Activated naive CD4-positive, alpha-beta T cell treated with anti-CD3 and anti-CD28 coated beads for 36 hours (primary cell): ENCODE results near the gene RASA2. TPM values are rescaled to one million over a fixed set of nuclear protein-coding genes. Genes with fewer than 3 reads are reported as not detected.

Experiments
- CTCF ChIA-PET: fragments of 350-600 bp; sonication (Branson Sonifier 250); formaldehyde crosslinking; loops from one replicate; lab custom pipeline; 2021; ENCODE audit warnings: antibody characterized with exemption; lab: Charles Lee
- DNase-seq: peaks from one replicate; pipeline ENCODE4 v3.0.0-alpha.2; 2020
- H3K27ac Mint-ChIP-seq: one replicate; pipeline ENCODE4 v1.8.0; 2021; ENCODE audit warnings: mild to moderate bottlenecking, mixed read lengths
- H3K27me3 Mint-ChIP-seq: one replicate; pipeline ENCODE4 v1.8.0; 2021; ENCODE audit warnings: low read depth, mixed read lengths
- H3K36me3 Mint-ChIP-seq: one replicate; pipeline ENCODE4 v1.8.0; 2021; ENCODE audit warnings: low read depth, mixed read lengths
- H3K4me1 Mint-ChIP-seq: one replicate; pipeline ENCODE4 v1.8.0; 2021; ENCODE audit warnings: low read depth, mixed read lengths
- H3K4me3 Mint-ChIP-seq: one replicate; pipeline ENCODE4 v1.8.0; 2021; ENCODE audit warnings: mild to moderate bottlenecking, moderate library complexity, mixed read lengths
- H3K9me3 Mint-ChIP-seq: one replicate; pipeline ENCODE4 v1.8.0; 2021; ENCODE audit warnings: mixed read lengths
- intact Hi-C: fragments of 100-400 bp; cut with micrococcal nuclease; formaldehyde crosslinking; loops from one replicate; pipeline ENCODE4 v1.15.1; 2023
- total RNA-seq, 2 experiments: library from RNA; stranded (reverse); gene quantifications; one replicate each; pipeline ENCODE4 v1.2.3, GENCODE V29; 2021

The RASA2 gene
- total RNA-seq, 2 experiments from 2014 or later = 24.0 to 27.5 TPM

- peak overlapping the region; percentile 26 for H3K27ac Mint-ChIP-seq
- H3K9me3 Mint-ChIP-seq = peaks cover 11% of the 10 kb centered on the region
- no peak for DNase-seq
- peaks cover 62% of the 10 kb centered on the region for H3K4me1 Mint-ChIP-seq
- intact Hi-C loops = loop anchor here (1.0 to 2.0 kb wide), 7 partner anchors 10 to 128 kb away; no protein-coding TSS in a partner anchor
- H3K36me3 Mint-ChIP-seq = peaks cover 48% of the 10 kb centered on the region
- no peaks in the 10 kb centered on the region for H3K27me3 Mint-ChIP-seq
- H3K4me3 Mint-ChIP-seq = no peak overlapping the region
- CTCF ChIA-PET = interaction anchor here (0.7 to 1.6 kb wide), 3 partner anchors 32 to 64 kb away, joined by 3 to 4 read pairs (median 3); no protein-coding TSS in a partner anchor
These were observed 55.6 kb downstream of the RASA2 start for GRCh38 chr3:141542202-141542969.

DNA sequence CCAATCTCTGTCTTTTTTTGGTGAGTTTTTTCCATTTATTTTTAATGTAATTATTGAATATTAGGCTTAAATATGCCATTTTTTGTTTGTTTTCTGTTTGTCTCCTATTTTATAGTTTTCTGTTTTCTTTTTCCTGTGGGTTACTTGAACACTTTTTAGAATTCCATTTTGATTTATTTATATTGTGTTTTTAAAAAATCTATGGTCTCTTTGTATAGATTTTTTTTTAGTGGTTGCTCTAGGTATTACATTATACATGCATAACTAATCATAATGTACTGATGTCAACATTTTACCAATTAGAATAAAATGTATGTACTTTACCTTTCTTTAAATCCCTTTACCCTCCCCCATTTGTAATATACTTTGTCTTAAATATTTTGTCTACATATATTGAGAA, 56.2 kb downstream of the RASA2 start:
- Mint-ChIP-seq H3K27me3 (no peaks in the 10 kb centered on the region), H3K9me3 (peaks cover 17% of the 10 kb centered on the region), H3K4me1 (peaks cover 66% of the 10 kb centered on the region), H3K36me3 (peaks cover 54% of the 10 kb centered on the region), H3K4me3 (no peak overlapping the region), H3K27ac (no peak overlapping the region)
- intact Hi-C loops = loop anchor here (1.0 to 2.0 kb wide), 7 partner anchors 9 to 128 kb away; no protein-coding TSS in a partner anchor
- no peak for DNase-seq
- CTCF ChIA-PET = interaction anchor here (1.6 kb wide), 1 partner anchor 54 kb away, joined by 4 read pairs; no protein-coding TSS in a partner anchor

GRCh38 chr3:141544697-141545096, 57.9 kb downstream of the RASA2 start:
- DNase-seq = no peak
- CTCF ChIA-PET = interaction anchor here (0.7 to 1.4 kb wide), 4 partner anchors 14 to 85 kb away, joined by 3 to 5 read pairs (median 3); no protein-coding TSS in a partner anchor
- no peaks in the 10 kb centered on the region for H3K27me3 Mint-ChIP-seq
- H3K4me1 Mint-ChIP-seq = peaks cover 69% of the 10 kb centered on the region
- H3K9me3 Mint-ChIP-seq = peaks cover 18% of the 10 kb centered on the region
- peak overlapping the region; percentile 54 for H3K27ac Mint-ChIP-seq
- H3K36me3 Mint-ChIP-seq = peaks cover 67% of the 10 kb centered on the region
- intact Hi-C loops = no loop called here
- H3K4me3 Mint-ChIP-seq = peak overlapping the region; percentile 40

DNA sequence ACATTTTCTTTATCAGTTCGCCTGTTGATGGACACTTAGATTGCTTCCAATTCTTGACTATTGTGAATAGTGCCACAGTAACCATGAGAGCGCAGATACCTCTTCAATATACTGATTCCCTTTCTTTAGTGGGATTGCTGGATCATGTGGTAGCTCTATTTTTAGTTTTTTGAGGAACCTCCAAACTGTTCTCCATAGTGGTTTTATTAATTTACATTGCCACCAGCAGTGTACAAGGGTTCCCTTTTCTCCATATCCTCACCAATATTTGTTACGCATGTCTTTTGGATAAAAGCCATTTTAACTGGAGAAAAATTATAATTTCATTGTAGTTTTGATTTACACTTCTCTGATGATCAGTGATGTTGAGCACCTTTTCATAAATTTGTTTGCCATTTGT, 59.3 kb downstream of the RASA2 start:
- no peak overlapping the region for H3K27ac Mint-ChIP-seq
- H3K4me3 Mint-ChIP-seq = no peak overlapping the region
- peaks cover 74% of the 10 kb centered on the region for H3K36me3 Mint-ChIP-seq
- CTCF ChIA-PET = no interaction called here
- intact Hi-C loops = no loop called here
- peaks cover 70% of the 10 kb centered on the region for H3K4me1 Mint-ChIP-seq
- peaks cover 21% of the 10 kb centered on the region for H3K9me3 Mint-ChIP-seq
- no peaks in the 10 kb centered on the region for H3K27me3 Mint-ChIP-seq
- DNase-seq = no peak

DNA sequence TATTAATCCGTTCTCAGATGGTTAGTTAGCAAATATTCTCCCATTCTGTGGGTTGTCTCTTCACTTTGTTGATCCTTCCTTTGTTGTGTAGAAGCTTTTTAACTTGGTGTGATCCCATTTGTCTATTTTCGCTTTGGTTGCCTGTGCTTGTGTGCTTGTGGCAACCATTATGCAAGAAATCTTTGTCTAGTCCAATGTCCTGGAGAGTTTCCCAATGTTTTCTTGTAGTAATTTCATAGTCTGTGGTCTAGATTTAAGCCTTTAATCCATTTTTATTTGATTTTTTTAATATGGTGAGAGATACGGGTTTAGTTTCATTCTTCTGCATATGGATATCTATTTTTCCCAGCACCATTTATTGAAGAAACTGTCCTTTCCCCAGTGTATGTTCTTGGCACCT, 59.8 kb downstream of the RASA2 start:
- Mint-ChIP-seq H3K27ac (no peak overlapping the region), H3K9me3 (peaks cover 21% of the 10 kb centered on the region), H3K4me1 (peaks cover 74% of the 10 kb centered on the region), H3K36me3 (peaks cover 77% of the 10 kb centered on the region), H3K27me3 (no peaks in the 10 kb centered on the region), H3K4me3 (no peak overlapping the region)
- no peak for DNase-seq
- CTCF ChIA-PET = interaction anchor here (0.6 to 0.9 kb wide), 3 partner anchors 14 to 310 kb away, joined by 3 to 4 read pairs (median 4); no protein-coding TSS in a partner anchor
- intact Hi-C loops = no loop called here

DNA sequence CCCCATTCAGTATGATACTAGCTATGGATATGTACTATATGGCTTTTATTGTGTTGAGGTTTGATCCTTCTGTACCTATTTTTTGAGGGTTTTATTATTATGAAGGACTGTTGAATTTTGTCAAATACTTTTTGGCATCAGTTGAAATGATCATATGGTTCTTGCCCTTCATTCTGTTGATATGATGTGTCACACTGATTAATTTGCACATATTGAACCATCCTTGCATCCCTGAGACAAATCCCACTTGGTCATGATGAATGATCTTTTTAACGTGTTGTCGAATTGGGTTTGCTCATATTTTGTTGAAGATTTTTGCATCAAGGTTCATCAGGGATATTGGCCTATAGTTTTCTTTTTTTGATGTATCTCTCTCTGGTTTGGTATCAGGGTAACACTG, 61.0 kb downstream of the RASA2 start:
- DNase-seq = no peak
- Mint-ChIP-seq H3K4me1 (peaks cover 72% of the 10 kb centered on the region), H3K36me3 (peaks cover 67% of the 10 kb centered on the region), H3K4me3 (no peak overlapping the region), H3K27ac (no peak overlapping the region), H3K27me3 (no peaks in the 10 kb centered on the region), H3K9me3 (peaks cover 21% of the 10 kb centered on the region)
- CTCF ChIA-PET = no interaction called here
- intact Hi-C loops = no loop called here

DNA sequence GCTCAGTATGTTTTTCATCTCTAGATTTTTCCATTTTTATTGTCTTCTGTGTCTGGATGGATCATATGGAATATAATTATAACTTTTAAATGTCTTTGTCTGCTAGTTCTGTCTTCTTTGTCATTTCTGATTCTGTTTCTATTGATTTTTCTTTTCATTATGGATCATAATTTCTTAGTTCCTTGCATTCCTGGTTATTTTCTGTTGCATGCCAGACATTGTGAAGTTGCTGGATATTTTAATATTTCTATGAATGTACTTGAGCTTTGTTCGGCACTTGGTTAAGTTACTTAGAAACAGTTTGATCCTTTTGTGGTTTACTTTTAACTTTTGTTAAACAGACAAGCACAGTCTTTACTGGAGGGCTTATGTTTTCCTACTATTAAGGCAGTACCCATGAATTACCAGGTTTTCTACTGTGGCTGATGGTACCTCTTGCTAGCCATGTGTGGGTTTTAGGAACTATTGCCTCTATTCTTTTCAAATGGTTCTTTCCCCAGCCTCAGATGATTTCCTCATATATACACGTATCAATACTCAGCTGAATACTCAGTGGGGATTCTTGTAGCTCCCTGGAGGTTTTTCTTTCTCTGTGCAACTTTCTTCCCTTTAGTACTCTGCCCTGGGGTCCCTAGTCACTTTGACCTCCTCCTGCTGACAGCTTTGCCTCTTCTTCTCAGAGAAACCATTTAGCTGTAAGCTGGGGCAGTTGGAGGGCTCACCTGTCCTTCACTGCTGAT, 64.3 kb downstream of the RASA2 start:
- peaks cover 65% of the 10 kb centered on the region for H3K4me1 Mint-ChIP-seq
- no peak overlapping the region for H3K27ac Mint-ChIP-seq
- CTCF ChIA-PET = interaction anchor here (0.6 to 1.5 kb wide), 5 partner anchors 10 to 92 kb away, joined by 3 to 8 read pairs (median 3); no protein-coding TSS in a partner anchor
- H3K36me3 Mint-ChIP-seq = peaks cover 46% of the 10 kb centered on the region
- intact Hi-C loops = loop anchor here (10.0 kb wide), 1 partner anchor 894 kb away; the partner anchor contains the start of gene XRN1
- H3K4me3 Mint-ChIP-seq = no peak overlapping the region
- peaks cover 13% of the 10 kb centered on the region for H3K9me3 Mint-ChIP-seq
- no peak for DNase-seq
- no peaks in the 10 kb centered on the region for H3K27me3 Mint-ChIP-seq

DNA sequence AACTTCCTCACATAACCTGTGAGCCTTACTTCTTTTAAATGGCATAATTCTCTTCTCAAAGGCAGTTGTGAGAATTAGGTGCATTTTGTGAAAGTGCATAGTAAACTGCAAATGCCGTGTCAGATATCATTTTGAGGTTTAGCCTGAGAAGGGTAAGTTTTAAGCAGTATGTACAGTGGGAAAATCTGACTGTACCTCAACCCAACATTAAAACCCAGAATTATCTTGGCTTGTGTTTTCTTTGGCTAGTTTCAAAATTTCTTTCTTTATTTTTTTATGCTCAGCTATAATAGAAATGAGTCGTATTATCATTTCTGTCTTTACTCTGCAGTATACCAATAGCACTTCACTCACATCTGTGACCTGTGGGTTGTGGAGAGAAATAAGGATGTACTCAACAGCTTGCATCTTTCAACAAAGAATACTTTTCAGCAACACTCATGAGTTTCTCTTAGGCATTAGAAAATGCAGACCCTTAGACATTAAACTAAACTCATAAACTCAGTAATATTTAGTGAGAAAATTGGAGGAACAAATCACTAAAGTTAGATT, 65.7 kb downstream of the RASA2 start:
- DNase-seq = no peak
- intact Hi-C loops = loop anchor here (1.0 to 10.0 kb wide), 6 partner anchors 10 to 892 kb away; partner anchors contain the start of gene XRN1
- H3K4me1 Mint-ChIP-seq = peaks cover 60% of the 10 kb centered on the region
- CTCF ChIA-PET = interaction anchor here (0.6 to 1.5 kb wide), 12 partner anchors 9 to 111 kb away, joined by 3 to 7 read pairs (median 3); no protein-coding TSS in a partner anchor
- peaks cover 36% of the 10 kb centered on the region for H3K36me3 Mint-ChIP-seq
- peaks cover 8% of the 10 kb centered on the region for H3K9me3 Mint-ChIP-seq
- H3K27me3 Mint-ChIP-seq = no peaks in the 10 kb centered on the region
- H3K27ac Mint-ChIP-seq = peak overlapping the region; percentile 60
- no peak overlapping the region for H3K4me3 Mint-ChIP-seq

- H3K27me3 Mint-ChIP-seq = no peaks in the 10 kb centered on the region
- peak overlapping the region; percentile 60 for H3K27ac Mint-ChIP-seq
- intact Hi-C loops = loop anchor here (1.0 to 10.0 kb wide), 3 partner anchors 139 to 892 kb away; partner anchors contain the start of gene XRN1
- CTCF ChIA-PET = interaction anchor here (0.6 to 1.4 kb wide), 11 partner anchors 9 to 111 kb away, joined by 3 to 7 read pairs (median 3); no protein-coding TSS in a partner anchor
- H3K36me3 Mint-ChIP-seq = peaks cover 30% of the 10 kb centered on the region
- peaks cover 55% of the 10 kb centered on the region for H3K4me1 Mint-ChIP-seq
- peak; percentile 21 for DNase-seq
- H3K9me3 Mint-ChIP-seq = peaks cover 3% of the 10 kb centered on the region
- no peak overlapping the region for H3K4me3 Mint-ChIP-seq
These were observed 66.2 kb downstream of the RASA2 start for GRCh38 chr3:141553055-141553454.

GRCh38 chr3:141556034-141556433, 69.2 kb downstream of the RASA2 start:
- no peaks in the 10 kb centered on the region for H3K27me3 Mint-ChIP-seq
- CTCF ChIA-PET = interaction anchor here (0.7 to 2.2 kb wide), 8 partner anchors 24 to 96 kb away, joined by 3 to 12 read pairs (median 4); no protein-coding TSS in a partner anchor
- intact Hi-C loops = loop anchor here (1.0 to 10.0 kb wide), 8 partner anchors 14 to 889 kb away; partner anchors contain the start of genes PXYLP1 and XRN1
- H3K4me3 Mint-ChIP-seq = no peak overlapping the region
- H3K27ac Mint-ChIP-seq = peak overlapping the region; percentile 39
- peaks cover 47% of the 10 kb centered on the region for H3K4me1 Mint-ChIP-seq
- no peaks in the 10 kb centered on the region for H3K9me3 Mint-ChIP-seq
- peaks cover 15% of the 10 kb centered on the region for H3K36me3 Mint-ChIP-seq
- peak; percentile 65 for DNase-seq

- no peak for DNase-seq
- intact Hi-C loops = loop anchor here (2.0 to 10.0 kb wide), 4 partner anchors 239 to 887 kb away; partner anchors contain the start of genes PXYLP1 and XRN1
- Mint-ChIP-seq H3K9me3 (no peaks in the 10 kb centered on the region), H3K4me3 (no peak overlapping the region), H3K36me3 (peaks cover 11% of the 10 kb centered on the region), H3K27me3 (no peaks in the 10 kb centered on the region), H3K27ac (no peak overlapping the region), H3K4me1 (peaks cover 35% of the 10 kb centered on the region)
- CTCF ChIA-PET = interaction anchor here (0.6 to 9.4 kb wide), 12 partner anchors 13 to 103 kb away, joined by 3 to 133 read pairs (median 4); no protein-coding TSS in a partner anchor
These were observed 71.3 kb downstream of the RASA2 start for GRCh38 chr3:141557961-141558706.
